Peyer's patch (tissue), 4 donors: Measurements from ENCODE around the gene CRACR2A. TPM values are rescaled to one million over a fixed set of nuclear protein-coding genes. Genes with fewer than 3 reads are reported as not detected.

Experiments
- DNase-seq, 3 donors: peaks; one replicate each; pipeline ENCODE4 v3.0.0-alpha.2; 2017 to 2019
- H3K27ac ChIP-seq, 4 donors: fragments of 200-600 bp; sonication (generic); one replicate each; pipeline ENCODE4 v1.5.1; 2016 to 2019
- H3K27me3 ChIP-seq, 2 donors: fragments of 200-600 bp; sonication (generic); one replicate each; pipeline ENCODE4 v1.5.1; 2019
- H3K36me3 ChIP-seq, 3 donors: fragments of 200-600 bp; sonication (generic); one replicate each; pipeline ENCODE4 v1.5.1; 2016 to 2019
- H3K4me1 ChIP-seq, 4 donors: fragments of 200-600 bp; sonication (generic); one replicate each; pipeline ENCODE4 v1.5.1; 2016 to 2019
- H3K4me3 ChIP-seq, 4 donors: fragments of 200-600 bp; sonication (generic); 1 replicate in 3 of 4; 2 replicates in 1 of 4; pipeline ENCODE4 v1.5.1; 2016 to 2019; ENCODE audit warnings: mild to moderate bottlenecking in 1 of 4
- H3K9me3 ChIP-seq, 4 donors: fragments of 200-600 bp; sonication (generic); one replicate each; pipeline ENCODE4 v1.5.1; 2016 to 2019; ENCODE audit warnings: mild to moderate bottlenecking in 1 of 4
- CTCF ChIP-seq, 6 experiments: fragments of 450-650 bp in 4 of 6; fragments of 200-600 bp in 2 of 6; sonication (generic) in 1 of 6; IDR thresholded peaks; one replicate each; pipeline ENCODE4 v1.5.1; 2017 to 2019; ENCODE audit warnings: antibody characterized with exemption in 6 of 6, mild to moderate bottlenecking in 3 of 6, moderate library complexity in 1 of 6
- POLR2A ChIP-seq, 2 donors: fragments of 450-650 bp; IDR thresholded peaks; one replicate each; pipeline ENCODE4 v1.5.1; 2017; ENCODE audit warnings: antibody characterized with exemption in 2 of 2, mild to moderate bottlenecking in 2 of 2, moderate library complexity in 2 of 2
- total RNA-seq, 4 donors: library from RNA; depleted of rRNA; stranded (reverse); fragments of >200 nt; gene quantifications; one replicate each; pipeline ENCODE4 v1.1.0, GENCODE V29; 2016

The CRACR2A gene
- total RNA-seq, 4 donors from 2014 or later, result 52.3 to 81.7 (median 65.9) TPM

DNA sequence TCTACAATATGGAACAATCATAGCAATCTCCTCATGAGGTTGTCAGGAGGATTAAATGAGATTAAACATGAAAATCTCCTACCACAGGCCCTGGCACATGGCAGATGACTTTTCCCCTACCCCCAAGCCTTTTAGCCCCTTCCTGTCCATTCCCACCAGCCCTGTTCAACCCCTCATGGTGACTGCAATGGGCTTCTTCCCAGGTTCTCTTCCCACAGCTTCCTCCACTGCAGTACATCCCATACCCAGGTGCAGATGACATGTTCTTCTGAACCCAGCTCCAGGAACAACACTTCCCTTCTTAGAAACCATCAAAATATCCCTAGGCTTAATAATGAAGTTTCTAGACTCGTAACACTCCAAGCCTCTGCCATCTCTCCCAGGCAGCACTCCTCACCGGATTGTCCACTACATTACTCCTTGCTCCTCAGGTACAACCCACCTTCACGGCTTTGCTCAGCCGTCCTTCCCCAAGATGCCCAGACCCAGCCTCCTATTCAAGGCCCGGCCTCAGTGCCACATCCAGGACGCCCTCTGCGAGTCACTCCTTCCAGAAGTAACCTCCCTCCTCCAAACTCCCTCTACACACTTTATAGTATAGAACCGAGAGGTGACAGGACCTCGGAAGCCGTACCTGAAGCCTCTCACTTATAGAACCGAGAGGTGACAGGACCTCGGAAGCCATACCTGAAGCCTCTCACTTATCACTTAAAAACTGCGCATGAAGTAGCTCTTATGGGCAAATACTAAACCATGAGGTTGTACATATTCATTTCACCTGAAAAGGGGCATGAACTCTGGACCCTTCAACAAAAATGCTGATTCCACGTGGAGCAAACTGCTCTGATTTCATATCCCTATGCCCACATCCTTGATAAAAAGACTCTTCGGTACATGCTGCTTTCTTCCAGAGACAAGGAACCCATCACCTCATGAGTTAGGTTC lies 1.5 kb downstream of the CRACR2A start:
- no peak for TF ChIP-seq CTCF (IDR thresholded peaks at IDR 0.05)
- TF ChIP-seq POLR2A (IDR thresholded peaks at IDR 0.05), result no peak
- H3K4me1 ChIP-seq, result peaks cover 0 to 19% (median 5%) of the 10 kb centered on the region in 4 donors
- DNase-seq, result no peak
- peak overlapping the region in 3 of 4 donors; percentile 55 to 81 (median 57) for H3K4me3 ChIP-seq
- no peaks in the 10 kb centered on the region for H3K36me3 ChIP-seq
- no peaks in the 10 kb centered on the region for H3K27me3 ChIP-seq
- no peaks in the 10 kb centered on the region for H3K9me3 ChIP-seq
- peak overlapping the region; percentile 16 to 97 (median 62) for H3K27ac ChIP-seq

GRCh38 chr12:3750616-3751015 lies 2.3 kb downstream of the CRACR2A start:
- peaks cover 0 to 19% (median 5%) of the 10 kb centered on the region in 4 donors for H3K4me1 ChIP-seq
- H3K27ac ChIP-seq, result no peak overlapping the region
- no peaks in the 10 kb centered on the region for H3K9me3 ChIP-seq
- DNase-seq, result no peak
- no peaks in the 10 kb centered on the region for H3K27me3 ChIP-seq
- TF ChIP-seq POLR2A (IDR thresholded peaks at IDR 0.05), result no peak
- no peak for TF ChIP-seq CTCF (IDR thresholded peaks at IDR 0.05)
- no peaks in the 10 kb centered on the region for H3K36me3 ChIP-seq
- no peak overlapping the region for H3K4me3 ChIP-seq

DNA sequence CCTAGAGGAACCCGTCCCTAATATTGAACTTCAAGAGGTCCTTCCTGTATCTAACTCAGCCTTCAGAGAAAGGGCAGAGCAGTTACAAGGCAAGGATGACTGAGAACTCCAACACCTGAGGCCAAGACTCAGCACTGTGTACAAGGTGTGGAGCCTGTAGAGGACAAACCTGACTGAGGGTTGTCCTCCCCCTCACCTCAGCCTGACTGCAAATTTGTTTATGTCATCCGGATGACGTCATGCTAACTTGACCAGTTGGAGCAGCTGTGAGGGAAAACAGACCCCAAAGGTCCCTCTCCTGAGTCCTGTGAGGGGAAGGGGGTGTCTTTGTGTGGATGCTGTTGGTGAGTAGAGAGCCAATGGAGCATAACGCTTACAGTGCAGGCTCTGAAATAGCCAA lies 4.3 kb downstream of the CRACR2A start:
- H3K4me3 ChIP-seq, result no peak overlapping the region
- no peaks in the 10 kb centered on the region for H3K36me3 ChIP-seq
- H3K27ac ChIP-seq, result peak overlapping the region in 1 of 4 donors; percentile 72
- no peaks in the 10 kb centered on the region for H3K27me3 ChIP-seq
- no peaks in the 10 kb centered on the region for H3K9me3 ChIP-seq
- DNase-seq, result no peak
- TF ChIP-seq POLR2A (IDR thresholded peaks at IDR 0.05), result no peak
- TF ChIP-seq CTCF (IDR thresholded peaks at IDR 0.05), result no peak
- peaks cover 0 to 11% (median 1%) of the 10 kb centered on the region in 4 donors for H3K4me1 ChIP-seq

- TF ChIP-seq CTCF (IDR thresholded peaks at IDR 0.05) (no peak), POLR2A (IDR thresholded peaks at IDR 0.05) (no peak)
- H3K4me1 ChIP-seq, result peaks cover 0 to 8% (median 0%) of the 10 kb centered on the region in 4 donors
- peak overlapping the region in 3 of 4 donors; percentile 11 to 72 (median 46) for H3K27ac ChIP-seq
- no peaks in the 10 kb centered on the region for H3K9me3 ChIP-seq
- no peaks in the 10 kb centered on the region for H3K27me3 ChIP-seq
- H3K4me3 ChIP-seq, result no peak overlapping the region
- no peak for DNase-seq
- no peaks in the 10 kb centered on the region for H3K36me3 ChIP-seq
These were observed 4.8 kb downstream of the CRACR2A start for GRCh38 chr12:3747976-3748619.

GRCh38 chr12:3747543-3747942 lies 5.4 kb downstream of the CRACR2A start:
- Histone ChIP-seq H3K27me3 (no peaks in the 10 kb centered on the region), H3K9me3 (no peaks in the 10 kb centered on the region), H3K36me3 (no peaks in the 10 kb centered on the region), H3K4me3 (no peak overlapping the region), H3K4me1 (peaks cover 0 to 8% (median 0%) of the 10 kb centered on the region in 4 donors), H3K27ac (peak overlapping the region in 3 of 4 donors; percentile 11 to 72 (median 46))
- TF ChIP-seq CTCF (IDR thresholded peaks at IDR 0.05) (no peak), POLR2A (IDR thresholded peaks at IDR 0.05) (no peak)
- DNase-seq, result peak in 1 of 3 donors; percentile 57
